Mammary epithelial cell (primary cell): Measurements from ENCODE around the gene LDLRAD4.

ENCODE experiments used
- EZH2 ChIP-seq: IDR thresholded peaks from 2 replicates; pipeline ENCODE4 v1.6.1; 2012; ENCODE audit warnings: low read length, inconsistent platforms, borderline replicate concordance
- TF ChIP-seq, protein P1 (sequence below), 2 donors: IDR thresholded peaks in 1 of 2; conservative IDR thresholded peaks in 1 of 2; 2 replicates each; pipeline ENCODE4 v1.5.1; 2011 to 2012; ENCODE audit warnings: inconsistent platforms in 2 of 2, low read length in 2 of 2, mild to moderate bottlenecking in 2 of 2, control low read depth in 1 of 2, low read depth in 1 of 2; ENCODE audit not compliant: insufficient read depth in 1 of 2; ENCODE audit errors: extremely low read depth in 1 of 2

DNA sequence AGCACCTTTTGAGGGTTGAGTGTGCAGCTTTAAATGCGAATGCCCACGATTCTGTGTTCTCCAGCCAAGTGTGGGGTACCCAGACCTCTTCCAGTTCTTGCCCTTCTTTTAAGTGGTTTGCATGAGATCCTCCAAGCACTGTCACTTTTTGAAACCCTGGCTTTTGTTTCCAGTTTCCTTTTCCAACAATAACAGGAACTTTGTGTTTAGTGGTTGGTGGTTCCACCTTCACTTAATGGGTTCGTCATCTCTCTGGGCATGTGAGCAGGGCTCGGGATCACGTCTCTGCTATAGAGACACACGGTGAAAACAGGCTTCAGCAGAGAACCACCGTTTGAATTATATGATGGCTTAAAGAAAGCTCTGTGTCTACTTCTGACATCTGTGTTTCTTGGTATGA is 197.6 kb downstream of the LDLRAD4 start:
- TF ChIP-seq, protein P1, sequence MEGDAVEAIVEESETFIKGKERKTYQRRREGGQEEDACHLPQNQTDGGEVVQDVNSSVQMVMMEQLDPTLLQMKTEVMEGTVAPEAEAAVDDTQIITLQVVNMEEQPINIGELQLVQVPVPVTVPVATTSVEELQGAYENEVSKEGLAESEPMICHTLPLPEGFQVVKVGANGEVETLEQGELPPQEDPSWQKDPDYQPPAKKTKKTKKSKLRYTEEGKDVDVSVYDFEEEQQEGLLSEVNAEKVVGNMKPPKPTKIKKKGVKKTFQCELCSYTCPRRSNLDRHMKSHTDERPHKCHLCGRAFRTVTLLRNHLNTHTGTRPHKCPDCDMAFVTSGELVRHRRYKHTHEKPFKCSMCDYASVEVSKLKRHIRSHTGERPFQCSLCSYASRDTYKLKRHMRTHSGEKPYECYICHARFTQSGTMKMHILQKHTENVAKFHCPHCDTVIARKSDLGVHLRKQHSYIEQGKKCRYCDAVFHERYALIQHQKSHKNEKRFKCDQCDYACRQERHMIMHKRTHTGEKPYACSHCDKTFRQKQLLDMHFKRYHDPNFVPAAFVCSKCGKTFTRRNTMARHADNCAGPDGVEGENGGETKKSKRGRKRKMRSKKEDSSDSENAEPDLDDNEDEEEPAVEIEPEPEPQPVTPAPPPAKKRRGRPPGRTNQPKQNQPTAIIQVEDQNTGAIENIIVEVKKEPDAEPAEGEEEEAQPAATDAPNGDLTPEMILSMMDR (conservative IDR thresholded peaks at IDR 0.05 in 1 of 2, IDR thresholded peaks at IDR 0.05 in 1 of 2; ENCODE audit: extremely low read depth in 1 of 2, insufficient read depth in 1 of 2, low read depth in 1 of 2, low read length in 2 of 2): no peak
- TF ChIP-seq EZH2: no peak
